ENCODE data around the gene PRH2.

PRH2 gene

GRCh38 chr12:10965476-10965875, 36.4 kb downstream of the PRH2 start:
- DNase-seq: no peak

- no peak for DNase-seq
Observed at GRCh38 chr12:10966314-10966713, 37.3 kb downstream of the PRH2 start.

- no peak for DNase-seq
Observed at GRCh38 chr12:10967409-10967808, 38.4 kb downstream of the PRH2 start.

GRCh38 chr12:10968765-10969456, 39.9 kb downstream of the PRH2 start:
- no peak for DNase-seq

- no peak for DNase-seq
Observed at GRCh38 chr12:10974965-10975364, 45.9 kb downstream of the PRH2 start.

GRCh38 chr12:10982244-10982643, 53.2 kb downstream of the PRH2 start:
- no peak for DNase-seq

Data from NCI-H1417 treated with DMSO at 0.1 percent for 48 hours (cell line).